Kidney (tissue), 14 donors: Measurements from ENCODE around the gene SEPTIN12. TPM values are rescaled to one million over a fixed set of nuclear protein-coding genes. Genes with fewer than 3 reads are reported as not detected.

ENCODE experiments used
- DNase-seq, 5 donors: peaks; one replicate each; pipeline ENCODE4 v3.0.0-alpha.2; 2013 to 2020
- FAIRE-seq: peaks from 2 replicates; lab custom pipeline; 2012; peaks lifted over from hg19 to GRCh38; lab: Jason Lieb, UNC
- H3K27ac ChIP-seq, 2 donors: one replicate each; pipeline ENCODE4 v1.7.0; 2013; ENCODE audit warnings: low read depth in 2 of 2, low read length in 2 of 2, inconsistent platforms in 1 of 2
- H3K27me3 ChIP-seq: one replicate; pipeline ENCODE4 v1.7.1; 2013; ENCODE audit warnings: low read length, inconsistent platforms; ENCODE audit not compliant: control insufficient read depth, insufficient read depth
- H3K36me3 ChIP-seq, 3 donors: one replicate each; pipeline versions ENCODE4 v1.7.0 to v1.7.1; 2013; ENCODE audit warnings: low read length in 3 of 3, control low read depth in 1 of 3, inconsistent platforms in 1 of 3; ENCODE audit not compliant: insufficient read depth in 3 of 3, control insufficient read depth in 2 of 3
- H3K4me1 ChIP-seq, 3 donors: one replicate each; pipeline versions ENCODE4 v1.7.0 to v1.7.1; 2013; ENCODE audit warnings: low read length in 3 of 3, inconsistent platforms in 1 of 3, low read depth in 1 of 3; ENCODE audit not compliant: control insufficient read depth in 2 of 3, insufficient read depth in 2 of 3
- H3K4me3 ChIP-seq, 3 donors: one replicate each; pipeline versions ENCODE4 v1.7.0 to v1.8.1; 2013; ENCODE audit warnings: low read length in 3 of 3, control low read depth in 1 of 3, inconsistent platforms in 1 of 3
- H3K9ac ChIP-seq, 3 donors: one replicate each; pipeline versions ENCODE4 v1.7.0 to v1.7.1; 2013; ENCODE audit warnings: low read length in 3 of 3, control low read depth in 1 of 3, inconsistent platforms in 1 of 3
- H3K9me3 ChIP-seq, 3 donors: one replicate each; pipeline versions ENCODE4 v1.7.0 to v1.7.1; 2013; ENCODE audit warnings: low read length in 3 of 3, control low read depth in 1 of 3, inconsistent platforms in 1 of 3; ENCODE audit not compliant: control insufficient read depth in 2 of 3, insufficient read depth in 1 of 3
- CTCF ChIP-seq: IDR thresholded peaks from 3 replicates; pipeline ENCODE4 v1.5.1; 2012; ENCODE audit warnings: mild to moderate bottlenecking, moderate library complexity, borderline replicate concordance; ENCODE audit not compliant: insufficient read depth; ENCODE audit errors: extremely low read depth
- intact Hi-C: fragments of 100-400 bp; cut with DNase I; formaldehyde crosslinking; loops from one replicate; pipeline ENCODE4 v1.11.1; 2022
- polyA plus RNA-seq: library from polyadenylated mRNA; stranded (reverse); fragments of 350-450 nt; fragmentation: Illumina TruSeq; extraction: RNeasy Lipid Tissue Mini Kit (QIAGEN cat#74804); gene quantifications from one replicate; pipeline ENCODE4 v1.2.3, GENCODE V29; 2014; ENCODE audit warnings: low read depth, low replicate concordance; ENCODE audit not compliant: insufficient read depth
- total RNA-seq: library from RNA; stranded (reverse); fragmentation: NEBNext Ultra II Directional; extraction: Animal tissue kit (Norgen Biotek cat#: 25700); gene quantifications from one replicate; pipeline ENCODE4 v1.2.1, GENCODE V29; 2021
- donor health status: control.
- donor health status: control.
- donor health status: control.
- donor health status: control.
- donor health status: control.
- donor health status: DM: yes; HTN: yes; CAD: no.
- donor health status: Normal renal cell carcinoma (clear cell type).

The SEPTIN12 gene
- total and polyA plus RNA-seq, 2 donors from 2014 or later = not detected

- Histone ChIP-seq H3K4me3 (no peak overlapping the region), H3K27me3 (no peaks in the 10 kb centered on the region), H3K9me3 (no peaks in the 10 kb centered on the region), H3K27ac (no peak overlapping the region), H3K9ac (no peak overlapping the region), H3K4me1 (peaks cover 0 to 5% (median 0%) of the 10 kb centered on the region in 3 donors), H3K36me3 (peaks cover 4 to 15% (median 8%) of the 10 kb centered on the region in 3 donors)
- no peak for FAIRE-seq
- TF ChIP-seq CTCF = no peak
- intact Hi-C loops = no loop called here
- DNase-seq = no peak
Measured at GRCh38 chr16:4806280-4806679, 18.1 kb upstream of the SEPTIN12 start.

DNA sequence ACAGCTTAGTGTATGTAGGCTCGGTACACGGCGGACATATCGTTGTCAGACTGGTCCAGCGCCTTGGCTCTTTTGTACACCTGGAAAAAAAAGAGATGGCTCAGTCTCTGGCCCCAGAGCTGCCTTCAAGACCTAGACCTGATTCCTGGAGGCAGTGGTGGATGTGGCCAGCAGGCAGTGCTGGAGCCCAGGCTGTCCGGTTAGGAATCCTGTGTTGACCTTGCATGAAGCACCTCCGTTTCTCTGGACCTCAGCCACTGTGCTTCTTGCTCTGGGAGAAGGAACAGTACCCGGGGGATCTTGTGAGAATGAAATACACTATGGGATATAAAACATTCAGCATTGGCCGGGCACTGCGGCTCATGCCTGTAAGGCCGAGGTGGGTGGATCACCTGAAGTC, 17.1 kb upstream of the SEPTIN12 start:
- no peak for TF ChIP-seq CTCF
- Histone ChIP-seq H3K9me3 (no peaks in the 10 kb centered on the region), H3K4me1 (peaks cover 0 to 14% (median 0%) of the 10 kb centered on the region in 3 donors), H3K9ac (no peak overlapping the region), H3K4me3 (no peak overlapping the region), H3K36me3 (peaks cover 4 to 14% (median 8%) of the 10 kb centered on the region in 3 donors), H3K27me3 (no peaks in the 10 kb centered on the region), H3K27ac (no peak overlapping the region)
- no peak for DNase-seq
- intact Hi-C loops = no loop called here
- FAIRE-seq = no peak

DNA sequence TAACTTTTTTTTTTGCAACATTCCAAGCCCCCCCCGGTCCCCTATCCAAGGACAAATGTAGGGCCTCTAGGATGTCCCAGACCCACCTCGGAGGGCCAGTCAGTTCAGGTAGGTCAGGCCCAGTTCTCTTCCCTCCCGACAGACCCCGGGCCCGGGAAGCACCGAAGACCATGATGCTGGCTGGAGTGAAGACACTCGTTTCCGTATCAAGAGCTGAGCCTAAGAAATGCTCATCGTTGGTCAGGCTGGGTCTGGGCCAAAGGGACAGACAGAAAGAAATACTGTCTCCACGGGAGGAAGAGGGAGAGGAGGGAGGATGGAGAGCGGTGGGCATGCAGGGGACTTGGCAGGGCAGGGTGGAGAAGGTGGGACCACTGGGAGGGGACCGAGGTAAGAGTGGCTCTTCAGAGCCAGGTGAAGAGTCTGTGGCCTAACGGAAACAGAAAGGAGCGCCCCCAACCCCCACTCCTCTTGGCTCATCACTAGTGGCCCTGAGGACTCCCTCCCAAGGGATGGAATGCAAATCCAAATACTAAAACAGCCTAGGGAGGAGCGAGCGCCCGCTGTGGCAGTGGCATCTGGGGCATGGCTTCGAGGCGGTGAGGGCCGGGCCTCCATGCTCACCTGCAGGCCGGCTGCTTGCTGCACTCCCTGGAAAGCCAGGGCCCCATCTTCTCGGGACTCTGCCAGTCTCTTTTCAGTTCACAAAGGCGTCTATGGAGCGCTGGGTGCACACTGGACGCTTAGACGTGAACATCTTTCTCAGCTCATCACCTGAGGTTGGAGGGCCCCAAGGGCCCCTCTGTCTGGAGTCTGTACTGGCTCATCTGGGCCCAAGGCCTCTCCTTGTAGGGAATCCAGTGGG, 16.0 kb upstream of the SEPTIN12 start:
- Histone ChIP-seq H3K27ac (no peak overlapping the region), H3K36me3 (peaks cover 6 to 17% (median 8%) of the 10 kb centered on the region in 3 donors), H3K4me3 (no peak overlapping the region), H3K4me1 (peaks cover 0 to 14% (median 0%) of the 10 kb centered on the region in 3 donors), H3K9ac (no peak overlapping the region), H3K27me3 (no peaks in the 10 kb centered on the region), H3K9me3 (no peaks in the 10 kb centered on the region)
- no peak for TF ChIP-seq CTCF
- intact Hi-C loops = no loop called here
- DNase-seq (peak in 2 of 5 donors; percentile 44 to 71), FAIRE-seq (no peak)
